ENCODE results near the gene LGALS13.

LGALS13 gene

DNA sequence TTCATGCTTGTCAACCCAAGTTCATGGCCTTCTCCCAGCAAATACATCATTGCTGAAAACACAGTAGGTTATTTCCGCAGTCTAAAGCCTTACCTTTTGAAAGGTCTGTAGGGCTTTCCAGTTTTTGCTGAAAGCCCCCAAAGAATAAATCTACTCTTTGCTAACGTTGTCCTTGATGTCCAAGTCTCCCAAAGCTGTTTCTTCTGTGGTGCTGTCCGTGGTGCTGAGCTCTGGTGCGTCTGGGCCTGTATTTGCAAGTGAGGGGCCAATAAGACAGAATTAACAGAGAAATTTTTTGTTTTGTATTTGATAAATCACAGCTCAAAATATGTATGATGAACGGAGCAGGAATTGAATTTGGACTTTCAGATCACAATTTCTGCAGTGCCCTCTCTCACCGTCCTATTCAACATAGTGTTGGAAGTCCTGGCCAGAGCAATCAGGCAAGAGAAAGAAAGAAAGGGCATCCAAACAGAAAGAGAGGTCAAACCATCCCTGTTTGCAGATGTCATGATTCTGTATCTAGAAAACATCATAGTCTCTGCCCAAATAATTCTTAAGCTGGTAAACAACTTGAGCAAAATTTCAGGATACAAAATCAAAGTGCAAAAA, 43.6 kb downstream of the LGALS13 start:
- no peak overlapping the region for H3K4me3 ChIP-seq (ENCODE audit: low read length)
- TF ChIP-seq ZNF274 (IDR thresholded peaks at IDR 0.05; ENCODE audit: low read depth, low read length) = no peak

- no peak overlapping the region for H3K4me3 ChIP-seq (ENCODE audit: low read length)
These were observed 45.6 kb downstream of the LGALS13 start for GRCh38 chr19:39647918-39648317.

GRCh38 chr19:39655613-39656012, 53.3 kb downstream of the LGALS13 start, which contains the start of gene LGALS16:
TSS of gene LGALS16 (plus strand) at chr19:39655913. CDS start at chr19:39655962, 49 bp downstream.
- no peak for TF ChIP-seq ZNF274 (IDR thresholded peaks at IDR 0.05; ENCODE audit: low read depth, low read length)

More at GRCh38 chr19:39647918-39648317, 45.6 kb downstream of the LGALS13 start:
- no peak for TF ChIP-seq ZNF274 (IDR thresholded peaks at IDR 0.05; ENCODE audit: low read depth, low read length)

More at GRCh38 chr19:39655613-39656012, 53.3 kb downstream of the LGALS13 start, which contains the start of gene LGALS16:
- no peak within 1 kb of the TSS for H3K4me3 ChIP-seq (ENCODE audit: low read length)

All from GM08714 (cell line).